Measurements from ENCODE around the gene ZNF213.
"Not testable (repeated sequence)": the region's sequence is repeated elsewhere in the genome, so short reads cannot be mapped to it uniquely, and the experiment has no call there.

ZNF213 gene

GRCh38 chr16:3170440-3171180 is 35.8 kb downstream of the ZNF213 start:
- no peak for DNase-seq (ENCODE audit: low read depth in 3 of 3)

- no peak for DNase-seq (ENCODE audit: low read depth in 3 of 3)
Measured at GRCh38 chr16:3171181-3171854, 36.5 kb downstream of the ZNF213 start.

GRCh38 chr16:3171855-3172593 is 37.2 kb downstream of the ZNF213 start:
- peak in 1 of 3 donors; percentile 59 for DNase-seq (ENCODE audit: low read depth in 3 of 3)

- no peak for DNase-seq (ENCODE audit: low read depth in 3 of 3)
Measured at GRCh38 chr16:3173892-3174617, 39.2 kb downstream of the ZNF213 start.

GRCh38 chr16:3174618-3175148 is 39.9 kb downstream of the ZNF213 start:
- no peak for DNase-seq (ENCODE audit: low read depth in 3 of 3)

- DNase-seq (ENCODE audit: low read depth in 3 of 3): peak in 1 of 3 donors; percentile 61
Measured at GRCh38 chr16:3175157-3176093, 40.6 kb downstream of the ZNF213 start.

- no peak for DNase-seq (ENCODE audit: low read depth in 3 of 3)
Measured at GRCh38 chr16:3179651-3180050, 44.8 kb downstream of the ZNF213 start.

- no peak for DNase-seq (ENCODE audit: low read depth in 3 of 3)
Measured at GRCh38 chr16:3180445-3180878, 45.6 kb downstream of the ZNF213 start.

GRCh38 chr16:3182293-3182607 is 47.4 kb downstream of the ZNF213 start:
- not testable (repeated sequence) for DNase-seq (ENCODE audit: low read depth in 3 of 3)

- DNase-seq (ENCODE audit: low read depth in 3 of 3): peak in 1 of 3 donors; percentile 55
Measured at GRCh38 chr16:3182608-3183444, 48.0 kb downstream of the ZNF213 start.

- no peak for DNase-seq (ENCODE audit: low read depth in 3 of 3)
Measured at GRCh38 chr16:3183445-3184139, 48.8 kb downstream of the ZNF213 start.

GRCh38 chr16:3186946-3187690 is 52.3 kb downstream of the ZNF213 start:
- no peak for DNase-seq (ENCODE audit: low read depth in 3 of 3)

- peak; percentile 47 to 81 (median 60) for DNase-seq (ENCODE audit: low read depth in 3 of 3)
Measured at GRCh38 chr16:3187798-3188674, 53.2 kb downstream of the ZNF213 start, which contains the start of gene OR1F1. Gene OR1F1 (plus strand): TSS chr16:3188204.

GRCh38 chr16:3188675-3188924 is 53.8 kb downstream of the ZNF213 start:
- DNase-seq (ENCODE audit: low read depth in 3 of 3): no peak

- peak in 2 of 3 donors; percentile 53 to 61 for DNase-seq (ENCODE audit: low read depth in 3 of 3)
Measured at GRCh38 chr16:3188925-3189825, 54.3 kb downstream of the ZNF213 start.

GRCh38 chr16:3189869-3190268 is 55.0 kb downstream of the ZNF213 start:
- no peak for DNase-seq (ENCODE audit: low read depth in 3 of 3)
